OCI-LY1 (cell line): ENCODE data around the gene CACNA1H.

Experiments used
- H2AFZ ChIP-seq: fragments of 200-600 bp; sonication (generic), shearing (Covaris generic); 2 replicates; pipeline ENCODE4 v1.6.0; 2014; ENCODE audit warnings: antibody characterized with exemption, mild to moderate bottlenecking, low read length
- H3F3A ChIP-seq: fragments of 200-600 bp; sonication (generic), shearing (Covaris generic); 2 replicates; pipeline ENCODE4 v1.6.0; 2014; ENCODE audit warnings: mild to moderate bottlenecking, antibody characterized with exemption, low read length, moderate library complexity; ENCODE audit not compliant: insufficient read depth
- H3K27ac ChIP-seq: fragments of 200-600 bp; sonication (generic); 2 replicates; pipeline ENCODE4 v1.5.1; 2014; ENCODE audit warnings: low read length, mixed run types, mild to moderate bottlenecking, low read depth; ENCODE audit not compliant: poor library complexity, severe bottlenecking
- H3K27me3 ChIP-seq: fragments of 200-600 bp; sonication (generic); 2 replicates; pipeline ENCODE4 v1.6.0; 2014; ENCODE audit warnings: antibody characterized with exemption, mild to moderate bottlenecking, low read length, moderate library complexity; ENCODE audit not compliant: insufficient read depth
- H3K36me3 ChIP-seq: fragments of 200-600 bp; sonication (generic); 2 replicates; pipeline ENCODE4 v1.6.1; 2014; ENCODE audit warnings: mild to moderate bottlenecking, antibody characterized with exemption, low read length, moderate library complexity, mixed read lengths; ENCODE audit not compliant: insufficient read depth
- H3K4me1 ChIP-seq: fragments of 200-600 bp; sonication (generic); 2 replicates; pipeline ENCODE4 v1.5.1; 2014; ENCODE audit warnings: mild to moderate bottlenecking, low read length, moderate library complexity; ENCODE audit not compliant: insufficient read depth, severe bottlenecking
- H3K4me2 ChIP-seq: fragments of 200-600 bp; sonication (generic), shearing (Covaris generic); 2 replicates; pipeline ENCODE4 v1.6.1; 2014; ENCODE audit warnings: low read length
- H3K4me3 ChIP-seq: fragments of 200-600 bp; sonication (generic); 2 replicates; pipeline ENCODE4 v1.5.1; 2014; ENCODE audit warnings: low read length, low read depth, mild to moderate bottlenecking, mixed read lengths; ENCODE audit not compliant: poor library complexity, severe bottlenecking
- H3K79me2 ChIP-seq: fragments of 200-600 bp; shearing (Covaris generic); 2 replicates; pipeline ENCODE4 v1.6.1; 2016; ENCODE audit warnings: mixed run types, low read length, mixed read lengths; ENCODE audit not compliant: insufficient read depth
- H3K9ac ChIP-seq: fragments of 200-600 bp; sonication (generic), shearing (Covaris generic); 2 replicates; pipeline ENCODE4 v1.6.1; 2014; ENCODE audit warnings: mild to moderate bottlenecking, low read length, mixed read lengths
- H3K9me2 ChIP-seq: fragments of 200-600 bp; sonication (generic), shearing (Covaris generic); 2 replicates; pipeline ENCODE4 v1.6.1; 2014; ENCODE audit warnings: low read depth, mild to moderate bottlenecking, low read length, mixed read lengths
- H3K9me3 ChIP-seq: fragments of 200-600 bp; shearing (Covaris generic); 2 replicates; pipeline ENCODE4 v1.6.1; 2014; ENCODE audit warnings: low read length, mixed read lengths
- H4K20me1 ChIP-seq: fragments of 200-600 bp; sonication (generic), shearing (Covaris generic); 2 replicates; pipeline ENCODE4 v1.6.0; 2016; ENCODE audit warnings: mild to moderate bottlenecking, low read length; ENCODE audit not compliant: insufficient read depth
- CTCF ChIP-seq: fragments of 200-600 bp; sonication (generic), shearing (Covaris generic); IDR thresholded peaks from 2 replicates; pipeline ENCODE4 v1.5.1; 2017; ENCODE audit warnings: mild to moderate bottlenecking, antibody characterized with exemption, low read length, moderate library complexity, mixed read lengths
- EZH2 ChIP-seq: fragments of 200-600 bp; sonication (generic), shearing (Covaris generic); IDR thresholded peaks from 2 replicates; pipeline ENCODE4 v1.8.0; 2017; ENCODE audit warnings: borderline replicate concordance, mixed run types, mild to moderate bottlenecking, antibody characterized with exemption, low read length, moderate library complexity, mixed read lengths

The CACNA1H gene

GRCh38 chr16:1126044-1126443 is 26.9 kb upstream of the CACNA1H start:
- no peaks in the 10 kb centered on the region for H3K4me1 ChIP-seq
- H3F3A ChIP-seq = no peaks in the 10 kb centered on the region
- no peak overlapping the region for H3K4me3 ChIP-seq
- no peaks in the 10 kb centered on the region for H3K9me2 ChIP-seq
- H2AFZ ChIP-seq = no peak overlapping the region
- H3K27me3 ChIP-seq = no peaks in the 10 kb centered on the region
- no peaks in the 10 kb centered on the region for H3K9me3 ChIP-seq
- no peaks in the 10 kb centered on the region for H4K20me1 ChIP-seq
- H3K4me2 ChIP-seq = no peak overlapping the region
- no peak overlapping the region for H3K27ac ChIP-seq
- H3K36me3 ChIP-seq = no peaks in the 10 kb centered on the region
- H3K9ac ChIP-seq = no peak overlapping the region
- no peaks in the 10 kb centered on the region for H3K79me2 ChIP-seq
- no peak for TF ChIP-seq CTCF
- no peak for TF ChIP-seq EZH2

- no peaks in the 10 kb centered on the region for H4K20me1 ChIP-seq
- no peaks in the 10 kb centered on the region for H3F3A ChIP-seq
- no peak overlapping the region for H2AFZ ChIP-seq
- TF ChIP-seq CTCF (no peak), EZH2 (no peak)
- H3K36me3 ChIP-seq = no peaks in the 10 kb centered on the region
- H3K9me2 ChIP-seq = no peaks in the 10 kb centered on the region
- no peaks in the 10 kb centered on the region for H3K79me2 ChIP-seq
- no peaks in the 10 kb centered on the region for H3K27me3 ChIP-seq
- no peaks in the 10 kb centered on the region for H3K9me3 ChIP-seq
- no peak overlapping the region for H3K27ac ChIP-seq
- no peak overlapping the region for H3K4me3 ChIP-seq
- H3K9ac ChIP-seq = no peak overlapping the region
- H3K4me2 ChIP-seq = no peak overlapping the region
- H3K4me1 ChIP-seq = no peaks in the 10 kb centered on the region
These were observed 26.3 kb upstream of the CACNA1H start for GRCh38 chr16:1126586-1126985.

GRCh38 chr16:1127101-1127500 is 25.8 kb upstream of the CACNA1H start:
- Histone ChIP-seq H3K9me3 (no peaks in the 10 kb centered on the region), H3K27ac (no peak overlapping the region), H3K4me2 (no peak overlapping the region), H3K4me3 (no peak overlapping the region), H3K36me3 (no peaks in the 10 kb centered on the region), H2AFZ (no peak overlapping the region), H3K4me1 (no peaks in the 10 kb centered on the region), H3K27me3 (no peaks in the 10 kb centered on the region), H3K9ac (no peak overlapping the region), H4K20me1 (no peaks in the 10 kb centered on the region), H3F3A (no peaks in the 10 kb centered on the region), H3K9me2 (no peaks in the 10 kb centered on the region), H3K79me2 (no peaks in the 10 kb centered on the region)
- no peak for TF ChIP-seq CTCF
- no peak for TF ChIP-seq EZH2
